ENCODE measurements around the gene CD63. TPM values are rescaled to one million over a fixed set of nuclear protein-coding genes. Genes with fewer than 3 reads are reported as not detected.

CD63 gene
- total RNA-seq, 1 experiment from 2014 or later, result 581 TPM

- Histone ChIP-seq H4K5ac (ENCODE audit: insufficient read length, low read depth, low read length) (no peak overlapping the region), H2AFZ (ENCODE audit: low read length) (no peak overlapping the region), H3K27ac (ENCODE audit: insufficient read length, low read depth, low read length) (no peak overlapping the region), H3K4ac (ENCODE audit: low read depth, low read length) (no peak overlapping the region), H3K23me2 (ENCODE audit: insufficient read length, low read depth, low read length, poor library complexity, severe bottlenecking) (no peaks in the 10 kb centered on the region), H2BK20ac (ENCODE audit: low read depth, low read length, poor library complexity, severe bottlenecking) (no peak overlapping the region), H2BK15ac (ENCODE audit: low read depth, low read length) (no peak overlapping the region), H3K79me2 (ENCODE audit: insufficient read depth, low read length) (no peaks in the 10 kb centered on the region), H3K9ac (ENCODE audit: extremely low read depth, insufficient read length, low read length) (no peak overlapping the region), H3K23ac (ENCODE audit: insufficient read length, low read depth, low read length) (no peak overlapping the region), H3K27me3 (ENCODE audit: insufficient read depth, low read length) (no peaks in the 10 kb centered on the region), H4K20me1 (ENCODE audit: control insufficient read depth, insufficient read depth, insufficient read length) (no peaks in the 10 kb centered on the region), H3T11ph (ENCODE audit: low read length) (no peak overlapping the region), H2BK120ac (ENCODE audit: low read depth, low read length, poor library complexity, severe bottlenecking) (no peak overlapping the region), H4K91ac (ENCODE audit: insufficient read length, low read depth, low read length) (no peak overlapping the region), H2BK12ac (ENCODE audit: insufficient read length, low read depth, low read length) (no peak overlapping the region), H3K4me2 (ENCODE audit: insufficient read depth, insufficient read length, low read length) (no peak overlapping the region), H2BK5ac (ENCODE audit: insufficient read length, low read length) (no peak overlapping the region), H3K18ac (ENCODE audit: insufficient read length, low read depth, low read length) (no peak overlapping the region), H3K4me1 (ENCODE audit: insufficient read depth, low read length) (0 out of 2 replicates have a peak, but pooled peaks cover 3% of the 10 kb centered on the region), H3K9me3 (ENCODE audit: control insufficient read depth, low read depth, low read length) (no peaks in the 10 kb centered on the region), H2AK5ac (ENCODE audit: insufficient read length, low read length) (no peak overlapping the region), H3K56ac (ENCODE audit: insufficient read length, low read depth, low read length) (no peak overlapping the region), H3K14ac (ENCODE audit: insufficient read depth, low read length) (no peak overlapping the region), H3K79me1 (ENCODE audit: insufficient read depth, low read depth, low read length, poor library complexity, severe bottlenecking) (no peaks in the 10 kb centered on the region), H4K8ac (replicated peaks; ENCODE audit: insufficient read length, low read depth, low read length) (no peak overlapping the region)
- Mint-ChIP-seq H3K4me1 (peaks cover 12 to 21% of the 10 kb centered on the region in 2 experiments), H3K9me3 (no peaks in the 10 kb centered on the region; a peak in 1 of 5 replicates), H3K36me3 (ENCODE audit: insufficient read depth in 1 of 3, low read depth in 3 of 3) (peaks cover 38 to 71% (median 58%) of the 10 kb centered on the region in 3 experiments), H3K4me3 (no peak overlapping the region), H3K27me3 (ENCODE audit: low read depth) (no peaks in the 10 kb centered on the region), H3K27ac (no peak overlapping the region)
- no peak for TF ChIP-seq CTCF (conservative IDR thresholded peaks at IDR 0.05)
- DNase-seq, result no peak
Measured at GRCh38 chr12:55762646-55763045, 33.8 kb upstream of the CD63 start.

Data from H9 (cell line).